ENCODE data around the gene BPTF.
"Not testable (repeated sequence)": the region's sequence is repeated elsewhere in the genome, so short reads cannot be mapped to it uniquely, and the experiment has no call there.

GRCh38 chr17:67980883-67981282 lies 155.6 kb downstream of the BPTF start:
- TF ChIP-seq CTCF, POLR2A, POLR2AphosphoS5, EP300 (IDR thresholded peaks at IDR 0.05): not testable (repeated sequence)

All from suprapubic skin (tissue), 4 donors.